GM18867 (cell line): ENCODE data around the gene POLR2F.
"Not testable (repeated sequence)": the region's sequence is repeated elsewhere in the genome, so short reads cannot be mapped to it uniquely, and the experiment has no call there.

Source experiments
- ATAC-seq: cut with Tn5 transposase; IDR thresholded peaks from one replicate; pipeline ENCODE4 v1.9.1; 2021; ENCODE audit warnings: mild to moderate bottlenecking, moderate library complexity; ENCODE audit not compliant: unreplicated experiment

Gene POLR2F

DNA sequence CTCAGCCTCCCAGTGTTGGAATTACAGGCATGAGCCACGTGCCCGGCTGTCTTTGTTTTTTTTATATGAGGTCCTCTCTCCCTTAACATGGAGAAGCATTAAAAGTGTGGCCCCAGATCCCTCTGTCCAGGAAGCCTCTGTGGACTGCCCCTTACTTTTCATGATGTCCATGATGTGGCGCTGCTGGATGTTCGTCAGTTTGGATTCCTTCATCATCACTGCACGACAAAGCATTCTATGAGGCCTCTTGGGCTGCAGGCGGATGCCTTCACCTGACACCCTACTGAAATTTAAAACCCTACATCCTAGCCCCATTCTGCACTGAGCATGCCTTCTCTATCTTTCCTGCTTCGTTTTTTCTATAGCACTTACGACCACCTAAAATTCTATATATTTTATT is 2.2 kb upstream of the POLR2F start:
- ATAC-seq = no peak

DNA sequence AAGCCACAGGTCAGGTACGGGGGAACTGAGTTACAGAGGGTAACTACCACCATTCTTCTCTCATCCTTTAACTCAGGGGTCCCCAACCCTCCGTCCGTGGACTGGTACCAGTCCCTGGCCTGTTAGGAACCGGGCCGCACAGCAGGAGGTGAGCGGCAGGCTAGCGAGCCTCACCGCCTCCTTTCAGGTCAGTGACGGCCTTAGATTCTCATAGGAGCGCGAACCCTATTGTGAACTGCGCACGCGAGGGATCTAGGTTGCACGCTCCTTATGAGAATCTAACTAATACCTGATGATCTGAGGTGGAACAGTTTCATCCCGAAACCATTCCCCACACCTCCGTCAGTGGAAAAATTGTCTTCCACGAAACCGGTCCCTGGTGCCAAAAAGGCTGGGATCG is 870 bp upstream of the POLR2F start:
- not testable (repeated sequence) for ATAC-seq

DNA sequence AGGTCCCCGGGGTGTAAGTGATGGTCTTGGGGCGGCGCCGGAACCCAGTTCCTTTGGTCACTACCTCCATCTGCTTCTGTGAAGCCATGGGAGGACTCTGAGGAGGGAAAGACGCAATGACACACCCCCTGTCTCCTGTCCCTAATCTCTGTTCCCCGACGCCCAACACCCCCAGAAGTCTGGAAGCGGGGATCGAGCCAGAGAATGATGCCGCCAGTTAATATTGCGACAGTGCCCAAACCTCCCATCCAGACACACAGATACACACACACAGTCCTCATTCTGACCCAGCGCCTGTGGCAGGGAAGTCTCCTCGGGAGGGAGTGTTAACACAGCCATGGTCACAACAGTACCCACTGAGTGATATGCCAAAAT is 450 bp upstream of the POLR2F start:
- no peak for ATAC-seq

DNA sequence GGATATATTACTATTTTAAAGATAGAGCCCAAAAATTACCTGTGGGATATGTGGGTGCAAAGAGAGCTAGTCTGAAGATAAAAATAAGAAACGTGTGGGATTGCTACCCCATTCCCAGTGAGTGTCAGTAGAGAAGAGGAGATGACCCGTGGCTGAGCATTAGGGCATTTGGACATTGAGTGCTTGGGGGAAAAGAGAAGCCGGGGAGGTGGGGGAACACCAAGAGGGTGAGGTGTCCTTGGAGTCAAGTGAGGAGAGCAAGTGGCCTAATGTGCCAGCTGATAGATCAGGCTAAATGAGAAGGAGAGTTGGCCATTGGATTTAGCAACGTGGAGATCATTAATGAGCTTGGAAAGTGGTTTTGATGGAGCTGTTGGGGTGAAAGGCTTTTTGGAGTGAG is 1.2 kb downstream of the POLR2F start:
- no peak for ATAC-seq

DNA sequence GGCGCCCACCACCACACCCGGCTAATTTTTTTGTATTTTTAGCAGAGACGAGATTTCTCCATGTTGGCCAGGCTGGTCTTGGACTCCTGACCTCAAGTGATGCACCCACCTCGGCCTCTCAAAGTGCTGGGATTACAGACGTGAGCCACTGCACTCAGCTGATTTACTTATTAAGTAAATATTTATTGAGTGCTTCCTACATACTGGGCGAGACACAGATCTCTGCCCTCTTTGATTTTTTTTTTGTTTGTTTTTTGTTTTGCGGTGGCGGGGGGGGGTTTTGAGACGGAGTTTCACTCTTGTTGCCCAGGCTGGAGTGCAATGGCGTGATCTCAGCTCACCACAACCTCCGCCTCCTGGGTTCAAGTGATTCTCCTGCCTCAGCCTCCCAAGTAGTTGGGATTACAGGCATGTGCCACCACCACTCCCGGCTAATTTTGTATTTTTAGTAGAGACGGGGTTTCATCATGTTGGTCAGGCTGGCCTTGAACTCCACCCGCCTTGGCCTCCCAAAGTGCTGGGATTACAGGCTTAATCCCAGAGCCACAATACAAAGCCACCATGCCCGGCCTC is 2.4 kb downstream of the POLR2F start:
- ATAC-seq = not testable (repeated sequence)

DNA sequence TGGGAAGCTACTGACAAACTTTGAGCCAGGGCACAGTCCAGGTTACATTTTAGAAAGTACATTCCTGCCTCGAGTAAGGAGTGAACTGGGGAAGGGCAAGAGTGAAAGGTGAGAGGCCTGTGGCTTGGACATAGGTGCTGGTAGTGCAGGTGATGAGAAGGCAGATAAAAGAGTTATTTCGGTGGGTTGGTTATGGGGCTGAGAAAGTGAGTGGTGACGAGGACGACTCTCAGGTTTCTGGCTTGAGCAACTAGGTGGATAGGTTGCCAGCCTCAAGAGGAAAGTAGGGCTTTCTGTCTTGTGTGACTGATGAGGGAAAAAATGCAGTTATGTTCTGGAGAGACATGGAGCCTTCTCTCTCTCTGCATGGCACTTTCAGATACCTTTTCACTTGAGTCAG is 3.7 kb downstream of the POLR2F start:
- ATAC-seq = no peak

DNA sequence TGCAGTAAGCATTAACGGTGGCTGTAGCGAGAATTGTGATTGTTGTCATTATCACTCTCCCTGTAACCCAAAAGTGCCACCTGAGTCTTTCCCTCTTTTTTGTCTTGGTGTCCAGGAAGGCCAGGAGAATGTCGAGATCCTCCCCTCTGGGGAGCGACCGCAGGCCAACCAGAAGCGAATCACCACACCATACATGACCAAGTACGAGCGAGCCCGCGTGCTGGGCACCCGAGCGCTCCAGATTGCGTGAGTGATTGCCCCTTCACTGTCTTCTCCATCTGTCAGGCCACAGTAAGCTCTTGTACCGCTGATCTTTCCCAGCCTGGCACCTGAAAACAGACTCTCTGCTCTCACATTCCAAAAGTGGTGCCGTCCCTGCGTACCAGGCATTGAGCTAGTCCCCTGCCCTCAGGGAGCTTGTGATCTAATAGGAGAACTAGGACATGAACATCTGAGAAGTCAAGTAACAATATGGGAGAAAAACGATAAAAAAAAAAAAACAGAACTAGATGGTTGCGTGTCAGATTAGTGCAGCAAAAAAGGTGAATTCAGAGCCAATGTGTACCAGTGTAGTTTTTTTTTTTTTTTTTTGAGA is 5.8 kb downstream of the POLR2F start:
- no peak for ATAC-seq

DNA sequence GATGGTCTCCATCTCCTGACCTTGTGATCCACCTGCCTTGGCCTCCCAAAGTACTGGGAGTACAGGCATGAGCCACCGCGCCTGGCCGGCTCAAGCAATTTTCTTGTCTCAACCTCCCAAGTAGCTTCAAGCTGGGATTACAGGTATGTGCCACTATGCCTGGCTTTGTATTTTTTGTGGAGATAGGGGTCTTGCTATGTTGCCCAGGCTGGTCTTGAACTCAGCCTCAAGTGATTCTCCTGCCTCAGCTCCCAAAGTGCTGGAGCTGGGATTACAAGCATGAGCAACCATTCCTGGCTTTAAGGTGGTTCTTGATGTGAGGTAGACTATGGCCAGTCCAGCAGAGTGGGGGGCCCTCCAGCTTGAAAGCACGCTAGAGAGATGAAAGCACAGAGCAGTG is 7.6 kb downstream of the POLR2F start:
- ATAC-seq = no peak

DNA sequence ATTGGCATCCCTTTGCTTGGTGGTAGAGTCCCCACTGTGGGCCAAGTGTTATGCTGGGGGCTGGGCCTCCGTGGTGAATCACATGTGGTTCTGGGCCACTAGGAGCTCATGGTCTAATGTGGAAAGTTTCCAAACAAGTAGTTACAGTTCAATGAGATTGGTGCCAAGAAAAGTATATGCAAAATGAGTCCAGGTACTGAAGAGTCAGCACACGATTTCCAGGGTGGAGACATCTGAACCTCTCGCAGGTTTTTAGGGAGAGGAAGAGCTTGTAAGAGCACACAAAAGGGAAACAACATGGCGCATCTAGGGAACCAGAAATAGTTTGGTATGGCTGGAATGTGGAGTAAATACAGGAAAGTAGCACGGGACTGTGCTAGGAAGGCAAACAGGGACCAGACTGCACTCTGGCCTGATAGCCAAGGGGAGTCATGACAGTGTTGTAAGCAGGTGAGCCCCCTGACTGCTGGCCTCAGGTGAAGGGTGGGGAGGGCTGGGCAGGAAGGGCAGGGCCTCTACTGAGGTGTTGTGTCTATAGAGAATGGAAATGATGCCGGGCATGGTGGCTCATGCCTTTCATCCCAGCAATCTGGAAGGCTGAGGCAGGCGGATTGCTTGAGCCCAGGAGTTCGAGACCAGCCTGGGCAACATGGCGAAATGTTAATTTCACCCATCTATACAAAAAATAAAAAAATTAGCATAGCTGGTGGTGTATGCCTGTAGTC is 12.6 kb downstream of the POLR2F start:
- ATAC-seq = no peak

DNA sequence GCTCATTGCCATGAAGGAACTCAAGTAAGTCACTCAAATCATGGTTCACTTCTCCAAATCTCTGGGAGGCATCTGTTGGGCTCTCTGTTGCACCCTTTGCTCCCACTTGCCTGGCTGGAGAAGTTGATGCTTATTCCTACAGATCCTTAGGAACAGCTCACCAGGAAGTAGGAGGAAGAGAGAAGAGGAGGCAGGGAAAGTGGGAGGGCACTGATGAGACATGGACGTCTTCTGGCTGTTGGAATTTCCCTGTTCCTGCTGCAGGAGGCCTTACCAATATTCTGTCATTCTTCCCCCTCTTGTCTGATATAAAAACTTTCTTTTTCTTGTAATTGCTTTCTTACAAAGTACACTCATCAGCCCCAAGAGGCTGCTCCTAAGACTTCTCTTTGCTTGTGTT is 13.6 kb downstream of the POLR2F start:
- no peak for ATAC-seq

DNA sequence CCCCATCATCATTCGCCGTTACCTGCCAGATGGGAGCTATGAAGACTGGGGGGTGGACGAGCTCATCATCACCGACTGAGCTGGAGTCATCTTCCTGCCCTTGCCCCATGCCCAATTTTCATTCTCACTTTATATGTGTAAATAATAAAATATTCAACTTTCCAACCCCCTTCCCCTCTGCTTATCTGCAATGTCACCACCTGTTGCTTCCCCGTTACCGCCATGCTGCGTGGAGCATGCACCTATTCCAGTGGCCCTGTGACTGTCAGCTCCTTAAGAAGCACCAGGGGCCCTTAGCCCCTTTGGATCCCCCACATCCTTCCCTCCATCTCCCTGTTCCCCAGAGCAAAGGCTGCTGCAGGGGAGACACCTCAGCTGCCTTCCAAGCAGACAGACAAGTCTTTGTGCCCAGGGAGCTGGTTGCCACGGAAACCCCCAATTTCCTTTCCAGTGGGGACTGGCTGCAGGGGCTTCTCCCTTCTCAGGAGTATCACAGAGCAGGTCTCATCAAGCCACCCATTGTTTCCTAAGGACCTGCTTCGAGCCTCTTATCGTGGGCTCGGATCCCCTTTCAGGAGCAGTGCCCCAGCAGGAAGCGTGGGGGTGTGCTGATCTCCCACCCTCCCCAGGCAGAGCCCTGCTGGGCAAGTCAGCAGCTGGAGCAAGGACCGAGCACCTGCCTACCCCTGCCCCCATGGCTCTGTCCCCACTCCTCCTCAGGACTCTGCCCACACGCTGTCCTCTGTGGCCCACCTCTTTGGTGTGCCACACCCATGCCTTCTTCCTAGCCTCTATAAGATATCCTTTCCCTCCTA is 14.3 kb downstream of the POLR2F start:
- ATAC-seq = no peak

DNA sequence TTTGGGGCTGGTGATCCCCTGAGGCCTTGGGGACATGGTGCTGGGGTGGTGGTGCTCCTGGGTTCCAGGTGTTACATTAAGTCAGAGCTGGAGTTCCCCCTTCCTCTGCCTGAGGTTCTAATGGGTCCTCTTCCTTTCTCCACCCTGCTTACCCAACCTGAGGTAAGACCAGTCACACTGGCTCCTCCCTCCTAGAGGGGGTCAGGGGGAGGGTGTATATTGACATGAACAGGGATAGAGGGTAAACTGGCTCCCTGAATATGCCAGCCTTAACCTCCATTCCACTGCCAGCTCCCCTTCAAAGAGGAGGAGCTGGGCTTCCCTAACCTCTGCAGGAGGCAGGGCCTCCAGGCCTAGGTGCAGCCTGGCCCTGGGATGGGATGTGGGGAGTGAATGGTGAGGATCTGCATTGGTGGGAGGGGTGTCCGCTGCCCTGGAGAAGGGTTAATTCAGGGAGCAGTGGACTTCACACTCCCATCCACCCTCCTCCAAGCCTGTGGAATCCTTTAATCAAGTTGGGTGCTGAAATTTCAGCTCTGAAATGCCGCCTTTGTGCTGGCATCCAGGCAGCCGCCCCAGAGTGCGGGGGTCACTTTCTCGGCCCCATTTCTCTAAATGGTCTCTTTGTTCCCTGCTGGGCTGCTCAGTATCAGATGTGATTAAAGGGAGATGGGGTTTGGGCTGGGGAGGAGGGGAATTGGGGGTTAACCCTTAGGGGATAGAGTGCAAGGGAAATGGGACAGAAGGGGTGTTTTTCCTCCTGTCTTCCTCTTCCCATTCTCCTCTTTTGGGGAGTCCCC is 15.2 kb downstream of the POLR2F start:
- ATAC-seq = no peak

DNA sequence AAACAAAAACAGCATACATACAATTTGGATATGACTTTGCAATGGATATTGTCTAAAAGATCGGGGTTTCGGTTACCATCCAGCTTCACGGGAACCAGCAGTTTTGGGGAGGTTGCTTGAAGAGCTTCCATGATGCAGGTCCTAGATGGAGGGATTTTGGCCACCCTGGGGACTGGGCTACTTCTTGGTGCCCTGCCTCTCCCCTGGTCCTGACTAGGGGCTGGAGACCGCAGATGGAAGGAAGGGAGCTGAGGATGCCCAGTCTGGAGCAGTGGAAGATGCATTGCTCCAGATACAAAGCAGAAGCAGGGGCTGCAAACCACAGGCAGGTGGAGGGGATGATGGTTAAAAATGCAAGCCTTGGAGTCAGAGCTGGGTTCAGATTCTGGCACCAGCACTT is 17.4 kb downstream of the POLR2F start:
- ATAC-seq = no peak

DNA sequence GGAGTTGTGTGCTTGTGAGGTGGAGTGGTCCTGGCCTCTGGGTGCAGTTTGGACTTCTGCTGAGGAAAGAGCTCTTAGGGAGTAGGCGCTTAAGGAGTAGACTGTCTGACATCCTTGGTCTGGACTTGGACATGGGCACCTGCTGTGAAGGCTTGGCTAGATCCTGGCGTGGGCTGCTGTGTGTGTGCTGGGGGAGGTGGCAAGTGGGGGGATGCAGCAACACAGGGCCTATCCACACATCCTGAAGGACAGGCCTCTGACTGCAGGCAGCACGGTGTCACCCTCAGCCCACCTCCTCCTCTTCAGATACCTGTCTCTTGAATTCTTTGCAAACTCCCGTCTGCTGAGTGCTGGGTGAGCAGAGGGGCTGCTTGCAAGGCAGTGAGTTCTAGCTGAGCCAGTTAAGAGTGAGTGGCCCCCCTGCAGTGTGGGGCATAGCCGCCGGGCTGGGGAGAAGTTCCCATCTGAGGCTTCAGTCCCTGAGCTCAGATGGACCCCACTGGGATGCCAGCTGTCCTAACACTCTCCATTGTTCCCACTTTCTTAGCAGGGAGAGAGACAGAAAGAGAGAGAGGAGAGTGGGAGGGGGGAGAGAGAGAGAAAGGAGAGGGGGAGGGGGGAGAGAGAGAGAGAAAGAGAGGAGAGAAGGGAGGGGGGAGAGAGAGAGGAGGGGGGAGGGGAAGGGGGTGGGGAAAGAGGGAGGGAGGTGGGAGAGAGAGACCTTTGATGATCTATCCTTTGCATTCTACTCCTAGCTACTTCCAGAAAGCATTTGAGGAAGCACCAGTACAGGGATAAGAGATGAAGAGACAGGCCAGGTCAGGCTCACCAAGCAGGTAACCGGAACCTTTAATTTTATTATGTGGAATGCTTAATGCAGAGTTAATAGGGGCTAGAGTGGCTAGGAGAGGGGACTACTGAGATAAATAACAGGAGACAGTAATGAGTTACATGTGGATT is 18.3 kb downstream of the POLR2F start:
- ATAC-seq = no peak

DNA sequence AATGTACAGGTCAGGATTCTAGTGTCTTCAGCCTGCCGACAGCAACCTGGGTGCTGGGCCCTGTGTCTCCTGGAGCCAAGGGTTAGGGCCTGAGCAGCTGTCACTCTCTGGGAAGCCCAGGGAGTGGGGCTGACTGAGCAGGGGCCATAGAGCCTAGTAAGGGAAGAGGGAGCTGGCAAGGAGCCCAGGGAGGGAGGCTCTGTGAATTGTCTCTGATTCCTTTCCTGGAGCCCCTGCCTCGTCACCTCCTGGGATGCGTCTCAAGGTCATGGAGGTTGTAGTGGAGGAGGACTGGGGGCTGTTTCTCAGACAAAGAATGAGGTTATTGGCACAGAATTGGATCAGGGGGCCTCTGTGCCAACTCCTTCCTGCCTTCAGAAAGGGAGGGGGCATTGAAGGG is 19.0 kb downstream of the POLR2F start:
- no peak for ATAC-seq

DNA sequence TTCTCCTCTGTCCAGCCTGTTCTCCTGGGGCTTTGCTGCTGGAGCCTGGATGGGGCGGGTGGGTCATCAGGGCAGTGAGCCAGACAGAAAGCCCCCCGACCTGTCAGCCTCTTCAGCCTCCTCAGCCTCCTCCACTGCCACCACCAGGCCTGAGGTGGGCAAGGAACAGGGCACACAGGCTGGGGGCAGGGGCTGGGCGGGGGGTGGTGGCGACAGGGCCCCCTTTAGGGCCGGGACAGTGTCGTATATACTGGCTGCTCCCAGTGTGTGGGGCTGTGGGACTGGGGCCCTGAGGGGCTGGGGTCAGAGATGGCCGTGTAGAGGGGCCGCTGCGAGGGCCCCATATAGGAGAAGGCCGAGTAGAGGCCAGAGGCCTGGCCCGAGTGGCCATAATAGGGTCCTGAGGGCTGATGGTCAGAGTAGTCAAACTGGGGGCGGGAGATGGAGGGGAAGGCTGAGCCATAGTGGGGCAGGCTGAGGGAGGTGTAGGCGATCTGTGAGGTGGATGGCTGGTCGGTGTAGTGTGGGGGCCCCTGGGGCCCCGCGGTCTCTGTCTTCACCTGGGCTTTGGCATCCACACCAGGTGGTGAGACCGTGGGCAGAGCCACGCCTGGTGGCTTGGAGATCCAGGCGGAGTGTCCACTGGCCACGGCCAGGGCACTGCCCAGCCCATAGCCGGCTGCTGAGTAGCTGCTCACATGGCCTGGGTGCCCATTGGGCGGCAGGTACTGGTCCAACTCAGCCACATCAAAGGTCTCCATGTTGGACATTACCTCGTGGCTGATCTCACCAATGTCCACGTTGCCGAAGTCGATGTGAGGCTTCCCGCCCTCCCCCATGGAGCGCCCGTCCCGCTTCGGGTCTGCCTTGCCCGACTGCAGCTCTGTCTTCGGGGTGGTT is 20.0 kb downstream of the POLR2F start:
- no peak for ATAC-seq

DNA sequence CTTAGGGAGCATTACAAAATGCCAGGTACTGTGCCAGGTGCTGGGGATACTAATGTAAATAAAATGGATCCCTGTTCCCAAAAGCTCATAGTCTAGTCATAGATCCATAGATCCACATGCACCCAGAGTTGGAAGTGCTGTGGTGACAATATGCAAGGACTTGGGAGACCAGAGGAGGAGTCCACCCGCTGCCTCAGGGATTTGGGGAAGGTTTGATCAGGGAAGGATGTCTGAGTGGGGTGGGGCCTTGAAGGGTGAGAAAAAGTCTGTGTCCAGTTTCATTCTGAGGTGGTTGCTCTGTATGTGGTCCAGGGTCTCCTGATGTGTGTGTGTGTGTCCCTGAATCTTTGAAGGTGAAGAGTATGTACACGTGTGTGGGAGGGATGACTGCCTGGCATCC is 21.7 kb downstream of the POLR2F start:
- ATAC-seq = no peak

DNA sequence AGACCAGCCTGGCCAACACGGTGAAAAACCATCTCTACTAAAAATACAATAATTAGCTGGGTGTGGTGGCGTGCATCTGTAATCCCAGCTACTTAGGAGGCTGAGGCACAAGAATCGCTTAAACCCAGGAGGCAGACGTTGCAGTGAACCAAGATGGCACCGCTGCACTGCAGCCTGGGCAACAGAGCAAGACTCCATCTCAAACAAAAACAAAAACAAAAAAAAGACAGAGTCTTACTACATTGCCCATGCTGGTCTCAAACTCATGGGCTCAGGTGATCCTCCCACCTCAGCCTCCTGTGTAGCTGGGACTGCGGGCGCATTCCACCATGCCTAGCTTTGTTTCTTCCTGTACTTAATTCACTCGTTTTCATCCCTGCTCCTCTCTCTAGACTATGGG is 22.5 kb downstream of the POLR2F start:
- not testable (repeated sequence) for ATAC-seq

DNA sequence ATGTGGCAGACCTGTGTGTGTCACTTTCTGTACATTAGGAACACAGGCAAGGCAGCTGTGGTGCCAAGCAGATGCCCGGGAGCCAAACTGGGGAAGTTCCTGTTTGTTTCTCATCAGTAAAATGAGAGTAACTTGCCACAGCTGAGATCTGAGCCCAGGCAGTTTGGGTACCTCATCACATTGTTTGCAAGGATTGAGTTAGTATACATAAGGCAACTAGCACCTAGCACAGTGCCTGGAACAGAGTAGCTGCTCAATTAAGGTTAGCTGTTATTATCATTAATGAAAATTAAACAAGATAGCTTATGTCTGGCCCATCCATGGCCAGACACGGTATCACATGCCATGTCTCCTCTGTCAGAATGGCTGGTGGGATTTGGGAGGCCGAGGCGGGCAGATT is 23.0 kb downstream of the POLR2F start:
- no peak for ATAC-seq
